ENCODE data around the gene AIFM2. TPM values are rescaled to one million over a fixed set of nuclear protein-coding genes. Genes with fewer than 3 reads are reported as not detected.

AIFM2 gene
- total and polyA plus RNA-seq, 3 donors from 2014 or later, result 7.1 to 9.7 (median 7.1) TPM

Other genes starting within 250 kb of the AIFM2 start
- gene MACROH2A2, start 80.0 kb downstream of the AIFM2 start, total RNA-seq, result 10 to 100 TPM; 69.6 to 72.3 TPM
- 31.0 TPM for gene MACROH2A2, start 80.0 kb downstream of the AIFM2 start, polyA plus RNA-seq (ENCODE audit: insufficient read depth, low read depth, low replicate concordance)
- 10 to 100 TPM; 33.8 to 45.4 TPM for gene TYSND1, start 13.9 kb upstream of the AIFM2 start, total RNA-seq
- 66.8 TPM for gene TYSND1, start 13.9 kb upstream of the AIFM2 start, polyA plus RNA-seq (ENCODE audit: insufficient read depth, low read depth, low replicate concordance)
- gene SAR1A, start 37.7 kb upstream of the AIFM2 start, total RNA-seq, result 10 to 100 TPM; 45.2 to 55.2 TPM
- gene SAR1A, start 37.7 kb upstream of the AIFM2 start, polyA plus RNA-seq (ENCODE audit: insufficient read depth, low read depth, low replicate concordance), result 49.7 TPM
- 100 to 1,000 TPM; 110 to 136 TPM for gene PPA1, start 100.6 kb upstream of the AIFM2 start, total RNA-seq
- gene PPA1, start 100.6 kb upstream of the AIFM2 start, polyA plus RNA-seq (ENCODE audit: insufficient read depth, low read depth, low replicate concordance), result 143 TPM
- gene NPFFR1, start 151.2 kb upstream of the AIFM2 start, total RNA-seq, result 1 to 10 TPM; 2.8 to 6.6 TPM
- 2.6 TPM for gene NPFFR1, start 151.2 kb upstream of the AIFM2 start, polyA plus RNA-seq (ENCODE audit: insufficient read depth, low read depth, low replicate concordance)
- 10 to 100 TPM; 14.8 to 21.6 TPM for gene LRRC20, start 249.8 kb upstream of the AIFM2 start, total RNA-seq
- 30.8 TPM for gene LRRC20, start 249.8 kb upstream of the AIFM2 start, polyA plus RNA-seq (ENCODE audit: insufficient read depth, low read depth, low replicate concordance)

Measured in testis (tissue), 3 donors.